A549 (cell line): ENCODE data around the gene ISG15.

Experiments used
- SREBF2 ChIP-seq: fragments of 450-650 bp; IDR thresholded peaks from 2 replicates; pipeline ENCODE4 v1.6.1; 2014; ENCODE audit warnings: mild to moderate bottlenecking, moderate library complexity
- TF ChIP-seq, protein P1 (sequence below): fragments of >200 bp; sonication (Bioruptor Twin); formaldehyde crosslinking; IDR thresholded peaks from 3 replicates; pipeline ENCODE4 v1.5.1; 2016

DNA sequence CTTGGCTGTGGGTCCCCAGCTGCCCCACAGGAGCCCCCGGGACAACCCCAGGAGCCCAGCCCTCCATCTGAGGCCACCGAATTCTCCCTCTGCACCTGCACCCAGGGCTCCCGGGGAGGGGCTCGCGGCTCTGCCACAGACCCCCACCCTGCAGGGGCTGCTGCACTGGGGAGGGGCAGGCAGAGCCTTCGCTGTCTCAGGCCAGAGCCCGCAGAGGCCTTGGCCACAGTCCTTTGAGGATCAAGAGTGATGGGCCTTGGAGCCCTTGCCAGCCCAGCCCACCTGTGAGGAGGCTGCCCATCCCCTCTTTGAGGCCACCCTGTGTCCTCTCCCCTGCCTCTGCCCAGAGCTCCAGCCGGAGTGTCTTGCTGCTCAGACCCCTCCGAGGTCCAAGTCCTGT is 37.9 kb upstream of the ISG15 start:
- TF ChIP-seq, protein P1, sequence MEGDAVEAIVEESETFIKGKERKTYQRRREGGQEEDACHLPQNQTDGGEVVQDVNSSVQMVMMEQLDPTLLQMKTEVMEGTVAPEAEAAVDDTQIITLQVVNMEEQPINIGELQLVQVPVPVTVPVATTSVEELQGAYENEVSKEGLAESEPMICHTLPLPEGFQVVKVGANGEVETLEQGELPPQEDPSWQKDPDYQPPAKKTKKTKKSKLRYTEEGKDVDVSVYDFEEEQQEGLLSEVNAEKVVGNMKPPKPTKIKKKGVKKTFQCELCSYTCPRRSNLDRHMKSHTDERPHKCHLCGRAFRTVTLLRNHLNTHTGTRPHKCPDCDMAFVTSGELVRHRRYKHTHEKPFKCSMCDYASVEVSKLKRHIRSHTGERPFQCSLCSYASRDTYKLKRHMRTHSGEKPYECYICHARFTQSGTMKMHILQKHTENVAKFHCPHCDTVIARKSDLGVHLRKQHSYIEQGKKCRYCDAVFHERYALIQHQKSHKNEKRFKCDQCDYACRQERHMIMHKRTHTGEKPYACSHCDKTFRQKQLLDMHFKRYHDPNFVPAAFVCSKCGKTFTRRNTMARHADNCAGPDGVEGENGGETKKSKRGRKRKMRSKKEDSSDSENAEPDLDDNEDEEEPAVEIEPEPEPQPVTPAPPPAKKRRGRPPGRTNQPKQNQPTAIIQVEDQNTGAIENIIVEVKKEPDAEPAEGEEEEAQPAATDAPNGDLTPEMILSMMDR = no peak
- no peak for TF ChIP-seq SREBF2
